ENCODE measurements around the gene UMPS. TPM values are rescaled to one million over a fixed set of nuclear protein-coding genes. Genes with fewer than 3 reads are reported as not detected.

The UMPS gene
- total RNA-seq, 1 experiment from 2014 or later: 35.9 TPM

Other genes with a start within 250 kb of the UMPS start
- 287 and 363 TPM in 2 replicates for gene ITGB5, start 156.9 kb downstream of the UMPS start, total RNA-seq (2014; rRNA removed; shearing (Covaris generic))
- not detected in 2 replicates for gene MUC13, start 204.3 kb downstream of the UMPS start, total RNA-seq (2014; rRNA removed; shearing (Covaris generic))